Globus pallidus (tissue), 1 donor: ENCODE results near the gene TMEM235.

Source experiments
- DNase-seq: peaks from one replicate; pipeline ENCODE4 v3.0.0-alpha.2; 2015; ENCODE audit warnings: low spot score

TMEM235 gene

GRCh38 chr17:78219396-78220150, 11.9 kb upstream of the TMEM235 start:
- DNase-seq: no peak

- no peak for DNase-seq
Observed at GRCh38 chr17:78223061-78223460, 8.4 kb upstream of the TMEM235 start.

- no peak for DNase-seq
Observed at GRCh38 chr17:78223765-78224164, 7.7 kb upstream of the TMEM235 start.

- peak; percentile 72 for DNase-seq
Observed at GRCh38 chr17:78224231-78225087, 7.0 kb upstream of the TMEM235 start.

GRCh38 chr17:78225088-78225865, 6.2 kb upstream of the TMEM235 start:
- peak; percentile 73 for DNase-seq

- DNase-seq: no peak
Observed at GRCh38 chr17:78226055-78226758, 5.2 kb upstream of the TMEM235 start.

GRCh38 chr17:78226759-78227454, 4.5 kb upstream of the TMEM235 start:
- no peak for DNase-seq

GRCh38 chr17:78227455-78227916, 3.9 kb upstream of the TMEM235 start:
- DNase-seq: peak; percentile 77

GRCh38 chr17:78228176-78228575, 3.3 kb upstream of the TMEM235 start:
- no peak for DNase-seq

- DNase-seq: no peak
Observed at GRCh38 chr17:78230252-78230962, 1.0 kb upstream of the TMEM235 start.

GRCh38 chr17:78231991-78232858, 794 bp downstream of the TMEM235 start:
- DNase-seq: no peak

GRCh38 chr17:78232859-78233173, 1.4 kb downstream of the TMEM235 start:
- no peak for DNase-seq

- no peak for DNase-seq
Observed at GRCh38 chr17:78233678-78234077, 2.2 kb downstream of the TMEM235 start.

GRCh38 chr17:78234261-78234865, 2.9 kb downstream of the TMEM235 start:
- no peak for DNase-seq

- DNase-seq: peak; percentile 91
Observed at GRCh38 chr17:78235022-78235421, 3.6 kb downstream of the TMEM235 start.

GRCh38 chr17:78235885-78236284, 4.5 kb downstream of the TMEM235 start:
- no peak for DNase-seq

GRCh38 chr17:78236362-78237127, 5.1 kb downstream of the TMEM235 start:
- no peak for DNase-seq

- DNase-seq: peak; percentile 97
Observed at GRCh38 chr17:78237401-78238012, 6.1 kb downstream of the TMEM235 start.
